ENCODE measurements around the gene NCOA1. TPM values are rescaled to one million over a fixed set of nuclear protein-coding genes. Genes with fewer than 3 reads are reported as not detected.

NCOA1 gene
- polyA plus RNA-seq, 1 of the 3 experiments (the other 2 are of a cell fraction), result 10.7 TPM

DNA sequence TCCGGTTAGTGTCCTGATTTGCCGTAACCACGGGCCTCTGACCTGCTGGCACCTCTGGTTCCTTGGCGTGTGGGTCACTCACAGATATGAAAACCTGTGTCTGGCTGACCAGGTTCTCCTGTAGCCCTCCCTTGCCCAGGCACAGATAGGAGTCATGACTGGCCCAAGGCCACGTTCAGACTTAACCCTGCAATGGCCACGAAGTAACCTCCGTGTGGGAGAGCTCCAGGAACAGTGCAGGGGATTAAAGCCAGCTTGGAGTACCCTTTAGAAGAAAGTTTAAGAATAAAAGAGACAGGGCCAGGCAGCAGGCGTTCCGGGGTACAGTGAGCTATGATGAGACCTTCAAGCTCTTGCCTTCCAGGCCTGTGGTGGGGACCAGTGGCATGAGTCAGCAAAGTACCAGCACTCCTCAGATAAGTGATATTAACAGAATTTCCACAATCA, 327.7 kb downstream of the NCOA1 start:
- H3K4me1 ChIP-seq (ENCODE audit: control insufficient read depth in 1 of 2, insufficient read depth in 2 of 2, low read depth in 1 of 2, low read length in 1 of 2), result peaks cover 4 to 15% of the 10 kb centered on the region in 2 experiments; a peak in 2 of 4 replicates
- WGBS (ENCODE audit: low lambda C conversion rate), result 84% methylated on average over 6 of the region's 9 CpGs

More for the DNA sequence above, 327.7 kb downstream of the NCOA1 start:
- Histone ChIP-seq H3K4me2 (0 out of 2 replicates have a peak overlapping the region, but pooled peaks have one; percentile 21), H3K4me3 (ENCODE audit: low read depth in 2 of 2, low read length in 1 of 2) (no peak overlapping the region), H3K9me3 (no peaks in the 10 kb centered on the region), H3F3A (replicated peaks; ENCODE audit: insufficient read depth) (peaks cover 9% of the 10 kb centered on the region), H3K9ac (no peak overlapping the region), H3K9me2 (no peaks in the 10 kb centered on the region), H2AFZ (ENCODE audit: low read depth) (no peak overlapping the region), H3K36me3 (replicated peaks in 1 of 2; ENCODE audit: control insufficient read depth in 1 of 2, insufficient read depth in 2 of 2, low read length in 1 of 2) (peaks cover 44 to 71% of the 10 kb centered on the region in 2 experiments), H4K20me1 (ENCODE audit: insufficient read depth) (no peaks in the 10 kb centered on the region), H3K79me2 (ENCODE audit: insufficient read depth) (peaks cover 29% of the 10 kb centered on the region; the same call in 1 of the 2 replicates), H3K27me3 (ENCODE audit: insufficient read depth) (no peaks in the 10 kb centered on the region), H3K27ac (ENCODE audit: low read depth in 2 of 2, low read length in 1 of 2) (peak overlapping the region in 1 of 2 experiments; percentile 32; a peak in 2 of 4 replicates)
- TF ChIP-seq RAD21 (IDR thresholded peaks at IDR 0.05; ENCODE audit: low read length) (no peak), FOSL2 (IDR thresholded peaks at IDR 0.05; ENCODE audit: borderline replicate concordance, low read depth) (no peak), NFIC (IDR thresholded peaks at IDR 0.05; ENCODE audit: borderline replicate concordance) (no peak), TEAD4 (IDR thresholded peaks at IDR 0.05; ENCODE audit: borderline replicate concordance, insufficient read depth) (no peak), POLR2AphosphoS5 (IDR thresholded peaks at IDR 0.05; ENCODE audit: low read depth, low read length) (no peak), CHD2 (IDR thresholded peaks at IDR 0.05; ENCODE audit: low read length, partially characterized antibody) (no peak), EZH2phosphoT487 (IDR thresholded peaks at IDR 0.05; ENCODE audit: borderline replicate concordance, low read depth) (no peak), RXRA (IDR thresholded peaks at IDR 0.05; ENCODE audit: borderline replicate concordance, low read depth) (no peak), FOXJ3 (CRISPR knock-in tag; IDR thresholded peaks at IDR 0.05) (no peak), MXI1 (IDR thresholded peaks at IDR 0.05; ENCODE audit: low read depth, low read length) (no peak), JUND (IDR thresholded peaks at IDR 0.05) (no peak)
- TF ChIP-seq, protein P1, sequence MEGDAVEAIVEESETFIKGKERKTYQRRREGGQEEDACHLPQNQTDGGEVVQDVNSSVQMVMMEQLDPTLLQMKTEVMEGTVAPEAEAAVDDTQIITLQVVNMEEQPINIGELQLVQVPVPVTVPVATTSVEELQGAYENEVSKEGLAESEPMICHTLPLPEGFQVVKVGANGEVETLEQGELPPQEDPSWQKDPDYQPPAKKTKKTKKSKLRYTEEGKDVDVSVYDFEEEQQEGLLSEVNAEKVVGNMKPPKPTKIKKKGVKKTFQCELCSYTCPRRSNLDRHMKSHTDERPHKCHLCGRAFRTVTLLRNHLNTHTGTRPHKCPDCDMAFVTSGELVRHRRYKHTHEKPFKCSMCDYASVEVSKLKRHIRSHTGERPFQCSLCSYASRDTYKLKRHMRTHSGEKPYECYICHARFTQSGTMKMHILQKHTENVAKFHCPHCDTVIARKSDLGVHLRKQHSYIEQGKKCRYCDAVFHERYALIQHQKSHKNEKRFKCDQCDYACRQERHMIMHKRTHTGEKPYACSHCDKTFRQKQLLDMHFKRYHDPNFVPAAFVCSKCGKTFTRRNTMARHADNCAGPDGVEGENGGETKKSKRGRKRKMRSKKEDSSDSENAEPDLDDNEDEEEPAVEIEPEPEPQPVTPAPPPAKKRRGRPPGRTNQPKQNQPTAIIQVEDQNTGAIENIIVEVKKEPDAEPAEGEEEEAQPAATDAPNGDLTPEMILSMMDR (IDR thresholded peaks at IDR 0.05), result no peak
- TF ChIP-seq, protein P2, sequence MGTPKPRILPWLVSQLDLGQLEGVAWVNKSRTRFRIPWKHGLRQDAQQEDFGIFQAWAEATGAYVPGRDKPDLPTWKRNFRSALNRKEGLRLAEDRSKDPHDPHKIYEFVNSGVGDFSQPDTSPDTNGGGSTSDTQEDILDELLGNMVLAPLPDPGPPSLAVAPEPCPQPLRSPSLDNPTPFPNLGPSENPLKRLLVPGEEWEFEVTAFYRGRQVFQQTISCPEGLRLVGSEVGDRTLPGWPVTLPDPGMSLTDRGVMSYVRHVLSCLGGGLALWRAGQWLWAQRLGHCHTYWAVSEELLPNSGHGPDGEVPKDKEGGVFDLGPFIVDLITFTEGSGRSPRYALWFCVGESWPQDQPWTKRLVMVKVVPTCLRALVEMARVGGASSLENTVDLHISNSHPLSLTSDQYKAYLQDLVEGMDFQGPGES (IDR thresholded peaks at IDR 0.05; ENCODE audit: low read depth, low read length), result no peak
- TF ChIP-seq, protein P3, sequence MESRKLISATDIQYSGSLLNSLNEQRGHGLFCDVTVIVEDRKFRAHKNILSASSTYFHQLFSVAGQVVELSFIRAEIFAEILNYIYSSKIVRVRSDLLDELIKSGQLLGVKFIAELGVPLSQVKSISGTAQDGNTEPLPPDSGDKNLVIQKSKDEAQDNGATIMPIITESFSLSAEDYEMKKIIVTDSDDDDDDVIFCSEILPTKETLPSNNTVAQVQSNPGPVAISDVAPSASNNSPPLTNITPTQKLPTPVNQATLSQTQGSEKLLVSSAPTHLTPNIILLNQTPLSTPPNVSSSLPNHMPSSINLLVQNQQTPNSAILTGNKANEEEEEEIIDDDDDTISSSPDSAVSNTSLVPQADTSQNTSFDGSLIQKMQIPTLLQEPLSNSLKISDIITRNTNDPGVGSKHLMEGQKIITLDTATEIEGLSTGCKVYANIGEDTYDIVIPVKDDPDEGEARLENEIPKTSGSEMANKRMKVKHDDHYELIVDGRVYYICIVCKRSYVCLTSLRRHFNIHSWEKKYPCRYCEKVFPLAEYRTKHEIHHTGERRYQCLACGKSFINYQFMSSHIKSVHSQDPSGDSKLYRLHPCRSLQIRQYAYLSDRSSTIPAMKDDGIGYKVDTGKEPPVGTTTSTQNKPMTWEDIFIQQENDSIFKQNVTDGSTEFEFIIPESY (IDR thresholded peaks at IDR 0.05; ENCODE audit: borderline replicate concordance, low read depth), result no peak
- TF ChIP-seq, protein P4, sequence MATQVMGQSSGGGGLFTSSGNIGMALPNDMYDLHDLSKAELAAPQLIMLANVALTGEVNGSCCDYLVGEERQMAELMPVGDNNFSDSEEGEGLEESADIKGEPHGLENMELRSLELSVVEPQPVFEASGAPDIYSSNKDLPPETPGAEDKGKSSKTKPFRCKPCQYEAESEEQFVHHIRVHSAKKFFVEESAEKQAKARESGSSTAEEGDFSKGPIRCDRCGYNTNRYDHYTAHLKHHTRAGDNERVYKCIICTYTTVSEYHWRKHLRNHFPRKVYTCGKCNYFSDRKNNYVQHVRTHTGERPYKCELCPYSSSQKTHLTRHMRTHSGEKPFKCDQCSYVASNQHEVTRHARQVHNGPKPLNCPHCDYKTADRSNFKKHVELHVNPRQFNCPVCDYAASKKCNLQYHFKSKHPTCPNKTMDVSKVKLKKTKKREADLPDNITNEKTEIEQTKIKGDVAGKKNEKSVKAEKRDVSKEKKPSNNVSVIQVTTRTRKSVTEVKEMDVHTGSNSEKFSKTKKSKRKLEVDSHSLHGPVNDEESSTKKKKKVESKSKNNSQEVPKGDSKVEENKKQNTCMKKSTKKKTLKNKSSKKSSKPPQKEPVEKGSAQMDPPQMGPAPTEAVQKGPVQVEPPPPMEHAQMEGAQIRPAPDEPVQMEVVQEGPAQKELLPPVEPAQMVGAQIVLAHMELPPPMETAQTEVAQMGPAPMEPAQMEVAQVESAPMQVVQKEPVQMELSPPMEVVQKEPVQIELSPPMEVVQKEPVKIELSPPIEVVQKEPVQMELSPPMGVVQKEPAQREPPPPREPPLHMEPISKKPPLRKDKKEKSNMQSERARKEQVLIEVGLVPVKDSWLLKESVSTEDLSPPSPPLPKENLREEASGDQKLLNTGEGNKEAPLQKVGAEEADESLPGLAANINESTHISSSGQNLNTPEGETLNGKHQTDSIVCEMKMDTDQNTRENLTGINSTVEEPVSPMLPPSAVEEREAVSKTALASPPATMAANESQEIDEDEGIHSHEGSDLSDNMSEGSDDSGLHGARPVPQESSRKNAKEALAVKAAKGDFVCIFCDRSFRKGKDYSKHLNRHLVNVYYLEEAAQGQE (IDR thresholded peaks at IDR 0.05; ENCODE audit: low read depth, low read length), result no peak
- ChIA-PET POLR2A (interaction anchor here (1.1 kb wide), 1 partner anchor 26 kb away, joined by 3 read pairs; the partner anchor contains the start of genes CENPO and PTRHD1), CTCF (interaction anchor here (0.9 to 12.4 kb wide), 6 partner anchors 8 to 409 kb away, joined by 3 to 132 read pairs (median 8); partner anchors contain the start of genes CENPO and PTRHD1)
- DNase-seq, result peak; percentile 22
